GM06990 (cell line): ENCODE results near the gene PCDH1.

ENCODE experiments used
- DNase-seq: peaks from one replicate; pipeline ENCODE4 v3.0.0-alpha.2; 2011; ENCODE audit not compliant: insufficient read length; ENCODE audit errors: extremely low read depth
- H3K27me3 ChIP-seq: replicated peaks from 2 replicates; pipeline ENCODE4 v1.6.0; 2011; ENCODE audit warnings: low read length; ENCODE audit not compliant: control insufficient read depth, insufficient read depth
- H3K36me3 ChIP-seq: 2 replicates; pipeline ENCODE4 v1.5.1; 2011; ENCODE audit warnings: low read length; ENCODE audit not compliant: control insufficient read depth, insufficient read depth
- H3K4me3 ChIP-seq: replicated peaks from 2 replicates; pipeline ENCODE4 v1.5.1; 2011; ENCODE audit warnings: low read depth, mild to moderate bottlenecking, control low read depth, low read length
- TF ChIP-seq, protein P1 (sequence below): IDR thresholded peaks from 2 replicates; pipeline ENCODE4 v1.5.1; 2011; ENCODE audit warnings: low read length, control low read depth, mild to moderate bottlenecking, inconsistent platforms; ENCODE audit not compliant: insufficient read depth, poor library complexity, severe bottlenecking

Gene PCDH1

DNA sequence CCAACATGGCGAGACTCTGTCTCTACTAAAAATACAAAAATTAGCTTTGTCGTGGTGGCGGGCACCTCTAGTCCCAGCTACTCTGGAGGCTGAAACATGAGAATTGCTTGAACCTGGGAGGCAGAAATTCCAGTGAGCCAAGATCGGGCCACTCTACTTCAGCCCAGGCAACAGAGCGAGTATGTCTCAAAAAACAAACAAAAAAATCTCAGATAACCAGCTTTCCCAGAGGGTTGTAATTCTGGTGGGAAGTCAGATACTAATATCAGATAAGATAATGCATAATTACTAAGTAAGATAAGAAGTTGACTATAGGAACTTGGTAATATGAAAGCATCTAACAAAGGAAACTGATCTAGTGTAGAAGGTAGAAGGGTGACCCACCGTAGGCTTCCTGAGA, 60.6 kb downstream of the PCDH1 start:
- H3K27me3 ChIP-seq: no peaks in the 10 kb centered on the region; the same call in 1 of the 2 replicates
- no peaks in the 10 kb centered on the region for H3K36me3 ChIP-seq
- H3K4me3 ChIP-seq: no peak overlapping the region
- no peak for DNase-seq
- TF ChIP-seq, protein P1, sequence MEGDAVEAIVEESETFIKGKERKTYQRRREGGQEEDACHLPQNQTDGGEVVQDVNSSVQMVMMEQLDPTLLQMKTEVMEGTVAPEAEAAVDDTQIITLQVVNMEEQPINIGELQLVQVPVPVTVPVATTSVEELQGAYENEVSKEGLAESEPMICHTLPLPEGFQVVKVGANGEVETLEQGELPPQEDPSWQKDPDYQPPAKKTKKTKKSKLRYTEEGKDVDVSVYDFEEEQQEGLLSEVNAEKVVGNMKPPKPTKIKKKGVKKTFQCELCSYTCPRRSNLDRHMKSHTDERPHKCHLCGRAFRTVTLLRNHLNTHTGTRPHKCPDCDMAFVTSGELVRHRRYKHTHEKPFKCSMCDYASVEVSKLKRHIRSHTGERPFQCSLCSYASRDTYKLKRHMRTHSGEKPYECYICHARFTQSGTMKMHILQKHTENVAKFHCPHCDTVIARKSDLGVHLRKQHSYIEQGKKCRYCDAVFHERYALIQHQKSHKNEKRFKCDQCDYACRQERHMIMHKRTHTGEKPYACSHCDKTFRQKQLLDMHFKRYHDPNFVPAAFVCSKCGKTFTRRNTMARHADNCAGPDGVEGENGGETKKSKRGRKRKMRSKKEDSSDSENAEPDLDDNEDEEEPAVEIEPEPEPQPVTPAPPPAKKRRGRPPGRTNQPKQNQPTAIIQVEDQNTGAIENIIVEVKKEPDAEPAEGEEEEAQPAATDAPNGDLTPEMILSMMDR: no peak

DNA sequence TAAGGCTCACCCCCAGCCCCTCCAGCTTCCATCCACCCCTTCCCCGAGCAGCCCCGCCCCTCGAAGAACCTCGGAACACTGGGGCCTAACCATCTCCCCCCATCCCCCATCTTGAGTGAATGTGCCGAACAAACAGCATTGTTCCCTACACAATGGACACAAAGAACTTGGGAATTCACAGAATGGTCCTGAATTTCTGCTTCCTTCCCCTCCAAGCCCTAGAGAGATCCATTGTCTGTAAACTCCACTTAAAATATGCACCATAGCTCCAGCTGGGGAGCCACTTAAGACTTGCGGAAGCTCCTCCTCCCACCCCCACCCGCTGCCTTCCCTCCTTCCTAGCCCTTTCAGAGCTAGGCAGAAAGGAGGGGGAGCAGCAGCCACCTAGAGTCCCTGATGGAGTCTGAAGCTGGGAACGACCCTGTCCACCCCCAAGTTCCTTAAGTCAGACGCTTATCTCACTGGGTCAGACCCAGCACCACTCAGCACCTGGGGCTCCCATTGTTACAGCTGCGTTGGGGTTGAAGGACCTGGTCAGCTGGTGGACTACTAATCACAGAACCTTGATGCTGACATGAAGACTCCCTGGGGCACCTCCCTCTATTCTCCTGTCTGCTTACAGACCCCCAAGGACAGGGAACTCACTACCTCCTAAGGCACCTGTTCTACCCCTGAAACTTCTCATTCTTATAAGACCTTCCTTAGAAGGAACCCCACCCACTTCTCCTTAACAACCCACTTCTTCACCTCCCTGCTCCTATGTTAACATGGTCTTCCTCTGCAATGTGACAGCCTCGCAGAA, 61.4 kb downstream of the PCDH1 start:
- DNase-seq: no peak
- Histone ChIP-seq H3K27me3 (no peaks in the 10 kb centered on the region; the same call in 1 of the 2 replicates), H3K4me3 (no peak overlapping the region), H3K36me3 (no peaks in the 10 kb centered on the region)
- TF ChIP-seq, protein P1: no peak

DNA sequence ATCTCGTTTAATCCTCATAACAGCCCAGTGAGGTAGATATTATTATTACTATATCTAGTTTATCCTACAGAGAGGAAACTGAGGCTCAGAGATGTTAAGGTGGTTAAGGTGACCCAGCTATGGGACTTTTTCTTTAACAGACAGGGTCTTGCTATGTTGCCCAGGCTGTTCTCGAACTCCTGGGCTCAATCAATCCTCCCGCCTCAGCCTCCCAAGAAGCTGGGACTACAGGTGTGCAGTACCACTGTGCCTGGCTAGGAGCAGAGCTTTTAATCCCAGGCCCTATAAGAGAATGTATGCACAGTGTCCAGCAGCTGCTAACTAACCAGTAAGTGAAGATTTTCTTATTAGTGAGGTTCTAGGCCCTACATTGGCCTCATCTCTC, 62.4 kb downstream of the PCDH1 start:
- TF ChIP-seq, protein P1: no peak
- no peaks in the 10 kb centered on the region; the same call in 1 of the 2 replicates for H3K27me3 ChIP-seq
- H3K4me3 ChIP-seq: no peak overlapping the region
- DNase-seq: no peak
- H3K36me3 ChIP-seq: no peaks in the 10 kb centered on the region

DNA sequence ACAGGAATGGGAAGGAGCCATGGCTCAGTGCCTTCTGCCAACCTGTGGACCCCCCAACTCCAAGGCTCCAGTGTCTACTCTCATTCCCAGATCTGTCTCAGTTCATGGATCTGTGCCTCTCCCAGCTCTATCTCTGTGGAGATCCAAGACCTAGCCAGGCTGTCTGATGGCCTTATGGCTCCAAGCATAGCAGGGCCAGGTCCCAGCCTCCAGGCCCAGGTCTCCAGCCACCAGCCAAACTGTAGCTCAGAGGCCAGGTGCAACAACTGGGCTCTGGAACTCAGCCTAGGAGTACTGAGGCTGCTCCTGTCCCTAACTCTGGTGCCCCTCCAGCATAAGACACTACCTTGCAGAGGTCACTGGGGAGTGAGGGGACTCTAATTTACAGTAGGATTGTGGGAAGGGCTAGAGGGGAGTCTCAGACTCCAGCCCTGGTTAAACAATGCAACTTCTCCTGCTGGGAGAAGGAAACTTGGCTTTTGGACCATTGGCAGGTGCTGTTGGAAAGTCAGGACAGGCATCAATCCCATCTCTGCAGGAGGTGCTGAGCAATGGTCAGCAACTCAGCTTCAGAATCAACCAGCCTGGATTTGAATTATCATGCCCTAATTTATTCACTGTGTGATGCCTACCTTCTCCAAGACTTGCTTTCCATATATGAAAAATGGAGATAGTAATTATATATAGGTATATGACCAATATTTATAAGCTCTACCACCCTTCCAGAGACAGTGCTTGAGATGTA, 63.0 kb downstream of the PCDH1 start:
- Histone ChIP-seq H3K4me3 (no peak overlapping the region), H3K36me3 (no peaks in the 10 kb centered on the region), H3K27me3 (no peaks in the 10 kb centered on the region; the same call in 1 of the 2 replicates)
- DNase-seq: no peak
- TF ChIP-seq, protein P1: no peak

DNA sequence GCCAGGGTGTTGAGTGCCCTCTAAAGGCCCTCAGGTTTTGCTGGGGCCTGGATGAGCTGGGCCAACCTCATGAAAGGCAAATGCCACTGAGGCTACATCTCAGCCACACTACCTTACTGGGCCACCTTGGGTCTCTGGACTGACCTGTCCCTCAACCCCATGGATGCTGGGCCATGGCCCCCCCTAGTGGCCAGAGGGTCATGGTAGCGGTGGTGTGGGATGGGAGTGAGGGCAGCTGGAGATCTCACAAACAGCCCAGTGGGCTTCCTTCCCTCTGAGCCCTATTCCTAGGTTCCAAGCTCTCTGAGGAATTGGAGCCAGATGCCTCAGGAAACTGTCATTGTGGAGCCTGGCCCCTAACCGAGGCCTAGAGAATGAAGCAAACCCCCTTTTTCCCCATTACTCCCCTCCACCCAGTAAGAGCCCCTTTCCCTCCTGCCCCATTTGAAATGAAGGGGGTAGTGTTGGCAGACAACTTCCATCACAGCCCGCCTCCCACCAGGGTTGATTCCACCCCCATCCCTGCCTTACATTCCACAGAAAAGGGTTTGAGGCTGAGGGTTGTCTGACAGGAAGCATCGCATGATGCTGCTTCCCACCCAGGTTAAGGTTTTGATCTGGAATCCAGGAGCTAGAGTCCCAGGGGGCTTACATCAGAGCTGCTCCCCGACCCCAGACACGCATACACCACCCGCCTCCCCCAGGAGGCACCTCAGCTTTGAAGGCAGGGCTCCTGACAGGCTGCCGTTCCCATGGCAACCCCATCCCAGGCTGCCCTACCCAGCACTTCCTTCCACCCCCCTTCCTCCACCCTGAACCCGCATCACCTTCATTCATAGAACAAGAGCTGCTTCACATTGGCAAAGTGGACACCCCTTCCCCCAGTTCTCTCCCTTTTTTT, 63.9 kb downstream of the PCDH1 start:
- TF ChIP-seq, protein P1: peak; percentile 77
- Histone ChIP-seq H3K4me3 (no peak overlapping the region), H3K27me3 (no peaks in the 10 kb centered on the region), H3K36me3 (no peaks in the 10 kb centered on the region)
- DNase-seq: no peak
